Sigmoid colon (tissue), 7 donors: ENCODE measurements around the gene PIGQ. TPM values are rescaled to one million over a fixed set of nuclear protein-coding genes. Genes with fewer than 3 reads are reported as not detected.

ENCODE experiments used
- DNase-seq: peaks from one replicate; pipeline ENCODE4 v3.0.0-alpha.2; 2019
- H3K27ac ChIP-seq, 4 donors: fragments of 200-600 bp; sonication (generic); one replicate each; pipeline ENCODE4 v1.5.1; 2016 to 2019; ENCODE audit warnings: mild to moderate bottlenecking in 1 of 4
- H3K27me3 ChIP-seq, 3 donors: fragments of 200-600 bp; sonication (generic); one replicate each; pipeline ENCODE4 v1.5.1; 2019; ENCODE audit warnings: mild to moderate bottlenecking in 1 of 3
- H3K36me3 ChIP-seq, 4 donors: fragments of 200-600 bp; sonication (generic); one replicate each; pipeline ENCODE4 v1.5.1; 2016 to 2019
- H3K4me1 ChIP-seq, 4 donors: fragments of 200-600 bp; sonication (generic); one replicate each; pipeline ENCODE4 v1.5.1; 2017 to 2019
- H3K4me3 ChIP-seq, 4 donors: fragments of 200-600 bp; sonication (generic); one replicate each; pipeline ENCODE4 v1.5.1; 2017 to 2019; ENCODE audit warnings: mild to moderate bottlenecking in 2 of 4, moderate library complexity in 1 of 4
- H3K9me3 ChIP-seq, 4 donors: fragments of 200-600 bp in 3 of 4; sonication (generic) in 3 of 4; one replicate each; pipeline versions ENCODE4 v1.5.1 to v1.6.1; 2013 to 2019
- EP300 ChIP-seq, 4 donors: sonication (generic); formaldehyde crosslinking; IDR thresholded peaks; one replicate each; pipeline ENCODE4 v1.6.1; 2017; ENCODE audit warnings: antibody characterized with exemption in 4 of 4
- POLR2A ChIP-seq, 2 donors: fragments of 450-650 bp; IDR thresholded peaks; one replicate each; pipeline ENCODE4 v1.6.1; 2016; ENCODE audit warnings: antibody characterized with exemption in 2 of 2, mild to moderate bottlenecking in 2 of 2, moderate library complexity in 2 of 2
- POLR2AphosphoS5 ChIP-seq, 4 donors: sonication (generic); formaldehyde crosslinking; IDR thresholded peaks; one replicate each; pipeline ENCODE4 v1.6.1; 2017; ENCODE audit warnings: antibody characterized with exemption in 4 of 4
- WGBS, 2 donors: extraction: QIAGEN DNeasy Blood & Tissue Kit; methylation state at CpG; one replicate each; pipeline ENCODE4 v1.1.7; 2013; 5-methylcytosine and 5-hydroxymethylcytosine counted together
- intact Hi-C: fragments of 100-400 bp; cut with DNase I; formaldehyde crosslinking; loops from one replicate; pipeline ENCODE4 v1.15.1; 2023
- polyA plus RNA-seq, 3 donors: library from polyadenylated mRNA; stranded (reverse); fragments of 200-250 nt; gene quantifications; one replicate each; pipeline ENCODE4 v1.2.3, GENCODE V29; 2013
- total RNA-seq, 4 donors: library from RNA; depleted of rRNA; stranded (reverse); fragments of >200 nt; gene quantifications; one replicate each; pipeline ENCODE4 v1.1.0, GENCODE V29; 2016
- TF ChIP-seq, protein P1 (sequence below), 4 experiments: fragments of 450-650 bp in 3 of 4; fragments of 200-600 bp in 1 of 4; IDR thresholded peaks; one replicate each; pipeline ENCODE4 v1.5.1; 2016 to 2019; ENCODE audit warnings: antibody characterized with exemption in 4 of 4, mild to moderate bottlenecking in 3 of 4, moderate library complexity in 2 of 4
- donor health status: healthy with polysubstance abuse.
- donor health status: Bipolar disorder and iron deficiency.
- donor health status: healthy.

The PIGQ gene
- total and polyA plus RNA-seq, 7 donors: 11.1 to 47.4 (median 17.8) TPM

DNA sequence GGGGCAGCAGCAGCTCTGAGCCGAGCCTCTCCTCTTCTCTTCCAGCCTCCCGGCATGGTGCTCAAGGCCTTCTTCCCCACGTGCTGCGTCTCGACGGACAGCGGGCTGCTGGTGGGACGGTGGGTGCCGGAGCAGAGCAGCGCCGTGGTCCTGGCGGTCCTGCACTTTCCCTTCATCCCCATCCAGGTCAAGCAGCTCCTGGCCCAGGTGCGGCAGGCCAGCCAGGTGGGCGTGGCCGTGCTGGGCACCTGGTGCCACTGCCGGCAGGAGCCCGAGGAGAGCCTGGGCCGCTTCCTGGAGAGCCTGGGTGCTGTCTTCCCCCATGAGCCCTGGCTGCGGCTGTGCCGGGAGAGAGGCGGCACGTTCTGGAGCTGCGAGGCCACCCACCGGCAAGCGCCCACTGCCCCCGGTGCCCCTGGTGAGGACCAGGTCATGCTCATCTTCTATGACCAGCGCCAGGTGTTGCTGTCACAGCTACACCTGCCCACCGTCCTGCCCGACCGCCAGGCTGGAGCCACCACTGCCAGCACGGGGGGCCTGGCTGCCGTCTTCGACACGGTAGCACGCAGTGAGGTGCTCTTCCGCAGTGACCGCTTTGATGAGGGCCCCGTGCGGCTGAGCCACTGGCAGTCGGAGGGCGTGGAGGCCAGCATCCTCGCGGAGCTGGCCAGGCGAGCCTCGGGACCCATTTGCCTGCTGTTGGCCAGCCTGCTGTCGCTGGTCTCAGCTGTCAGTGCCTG lies 4.4 kb downstream of the PIGQ start:
- no peaks in the 10 kb centered on the region for H3K27me3 ChIP-seq
- H3K27ac ChIP-seq: no peak overlapping the region
- WGBS, 2 donors: 87 to 93% methylated on average over 46 of the region's 46 CpGs
- DNase-seq: no peak
- intact Hi-C loops: no loop called here
- TF ChIP-seq POLR2AphosphoS5 (IDR thresholded peaks at IDR 0.05): no peak
- TF ChIP-seq POLR2A (IDR thresholded peaks at IDR 0.05): no peak
- no peaks in the 10 kb centered on the region for H3K9me3 ChIP-seq
- peaks cover 0 to 19% (median 13%) of the 10 kb centered on the region in 4 donors for H3K4me1 ChIP-seq
- H3K4me3 ChIP-seq: no peak overlapping the region
- peaks cover 0 to 30% (median 8%) of the 10 kb centered on the region in 4 donors for H3K36me3 ChIP-seq

DNA sequence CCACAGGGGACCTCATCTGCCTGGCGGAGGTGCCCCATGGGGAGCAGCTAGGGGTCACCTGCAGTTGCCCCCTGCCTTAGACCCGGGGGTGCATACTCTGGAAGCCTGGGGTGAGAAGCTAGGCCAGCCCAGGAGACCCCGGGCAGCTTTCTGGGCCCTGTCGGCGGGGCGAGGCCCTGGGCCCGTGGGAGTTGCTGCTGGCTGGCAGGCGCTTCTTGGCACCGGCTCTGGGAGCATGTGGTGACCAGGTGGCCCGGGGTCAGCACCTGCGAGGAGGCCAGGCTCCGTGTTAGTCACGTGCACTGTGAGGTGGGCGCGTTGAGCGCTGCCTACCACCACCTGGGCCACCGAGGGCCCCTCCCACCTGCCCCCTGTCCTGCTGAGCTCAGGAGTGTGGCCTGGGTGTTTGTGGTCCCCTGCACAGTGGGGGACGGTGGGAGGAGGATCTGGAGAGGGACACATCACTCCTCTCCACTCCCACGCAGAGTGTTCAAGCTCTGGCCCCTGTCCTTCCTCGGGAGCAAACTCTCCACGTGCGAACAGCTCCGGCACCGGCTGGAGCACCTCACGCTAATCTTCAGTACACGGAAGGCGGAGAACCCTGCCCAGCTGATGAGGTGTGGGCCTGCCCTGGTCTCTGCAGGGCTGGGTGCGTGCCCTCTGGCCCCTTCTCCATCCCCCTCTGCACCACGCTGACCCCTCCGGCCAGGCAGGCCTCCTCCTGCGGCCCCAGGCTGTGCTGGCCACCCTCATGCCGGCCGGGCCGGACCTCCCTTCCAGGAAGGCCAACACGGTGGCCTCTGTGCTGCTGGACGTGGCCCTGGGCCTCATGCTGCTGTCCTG lies 5.8 kb downstream of the PIGQ start:
- no peak for DNase-seq
- no peak for TF ChIP-seq EP300 (IDR thresholded peaks at IDR 0.05)
- TF ChIP-seq, protein P1, sequence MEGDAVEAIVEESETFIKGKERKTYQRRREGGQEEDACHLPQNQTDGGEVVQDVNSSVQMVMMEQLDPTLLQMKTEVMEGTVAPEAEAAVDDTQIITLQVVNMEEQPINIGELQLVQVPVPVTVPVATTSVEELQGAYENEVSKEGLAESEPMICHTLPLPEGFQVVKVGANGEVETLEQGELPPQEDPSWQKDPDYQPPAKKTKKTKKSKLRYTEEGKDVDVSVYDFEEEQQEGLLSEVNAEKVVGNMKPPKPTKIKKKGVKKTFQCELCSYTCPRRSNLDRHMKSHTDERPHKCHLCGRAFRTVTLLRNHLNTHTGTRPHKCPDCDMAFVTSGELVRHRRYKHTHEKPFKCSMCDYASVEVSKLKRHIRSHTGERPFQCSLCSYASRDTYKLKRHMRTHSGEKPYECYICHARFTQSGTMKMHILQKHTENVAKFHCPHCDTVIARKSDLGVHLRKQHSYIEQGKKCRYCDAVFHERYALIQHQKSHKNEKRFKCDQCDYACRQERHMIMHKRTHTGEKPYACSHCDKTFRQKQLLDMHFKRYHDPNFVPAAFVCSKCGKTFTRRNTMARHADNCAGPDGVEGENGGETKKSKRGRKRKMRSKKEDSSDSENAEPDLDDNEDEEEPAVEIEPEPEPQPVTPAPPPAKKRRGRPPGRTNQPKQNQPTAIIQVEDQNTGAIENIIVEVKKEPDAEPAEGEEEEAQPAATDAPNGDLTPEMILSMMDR (IDR thresholded peaks at IDR 0.05): no peak
- TF ChIP-seq POLR2AphosphoS5 (IDR thresholded peaks at IDR 0.05): no peak
- TF ChIP-seq POLR2A (IDR thresholded peaks at IDR 0.05): no peak
- WGBS, 2 donors: 89 to 95% methylated on average over 36 of the region's 36 CpGs

DNA sequence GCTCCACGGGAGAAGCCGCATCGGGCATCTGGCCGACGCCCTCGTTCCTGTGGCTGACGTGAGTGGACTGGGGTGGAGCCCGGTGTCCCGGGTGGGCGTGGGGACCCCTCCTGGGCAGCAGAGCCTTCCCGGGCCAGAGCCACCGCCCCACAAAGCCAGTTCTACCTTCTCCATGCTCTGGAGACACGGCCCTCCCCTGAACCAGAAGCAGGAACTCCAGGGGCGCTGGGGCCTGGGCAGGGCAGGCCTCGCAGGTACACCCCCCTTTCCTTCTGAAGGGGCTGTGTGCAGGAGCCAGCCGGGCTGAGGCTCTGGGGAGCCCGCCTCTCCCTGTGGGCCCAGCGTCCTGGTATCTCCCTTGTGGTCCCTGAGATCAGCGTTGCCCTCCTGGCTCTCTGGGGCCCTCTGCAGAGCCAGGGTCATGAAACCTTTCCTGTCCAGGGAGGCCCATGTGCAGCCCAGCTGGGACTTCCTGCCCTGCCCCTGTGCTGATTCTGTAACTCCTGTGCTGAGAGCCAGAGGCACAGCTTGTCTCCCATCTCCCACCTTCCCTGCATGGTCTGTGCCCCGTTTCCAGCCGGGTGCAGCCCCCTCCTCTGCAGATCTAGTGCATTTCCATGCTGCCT lies 6.5 kb downstream of the PIGQ start:
- DNase-seq: no peak
- TF ChIP-seq, protein P1 (IDR thresholded peaks at IDR 0.05): no peak
- no peak for TF ChIP-seq EP300 (IDR thresholded peaks at IDR 0.05)
- TF ChIP-seq POLR2AphosphoS5 (IDR thresholded peaks at IDR 0.05): no peak
- TF ChIP-seq POLR2A (IDR thresholded peaks at IDR 0.05): no peak
- Histone ChIP-seq H3K9me3 (no peaks in the 10 kb centered on the region), H3K4me3 (no peak overlapping the region), H3K4me1 (peaks cover 0 to 8% (median 2%) of the 10 kb centered on the region in 4 donors), H3K27ac (no peak overlapping the region), H3K36me3 (peaks cover 0 to 34% (median 8%) of the 10 kb centered on the region in 4 donors), H3K27me3 (no peaks in the 10 kb centered on the region)
- intact Hi-C loops: no loop called here
- WGBS, 2 donors: 85 to 87% methylated on average over 21 of the region's 21 CpGs

More for the DNA sequence above, 5.8 kb downstream of the PIGQ start:
- no peak overlapping the region for H3K27ac ChIP-seq
- H3K9me3 ChIP-seq: no peaks in the 10 kb centered on the region
- intact Hi-C loops: no loop called here
- H3K4me3 ChIP-seq: no peak overlapping the region
- peaks cover 0 to 30% (median 8%) of the 10 kb centered on the region in 4 donors for H3K36me3 ChIP-seq
- no peaks in the 10 kb centered on the region for H3K27me3 ChIP-seq
- peaks cover 0 to 15% (median 6%) of the 10 kb centered on the region in 4 donors for H3K4me1 ChIP-seq

GRCh38 chr16:576823-577201 lies 7.0 kb downstream of the PIGQ start:
- Histone ChIP-seq H3K9me3 (no peaks in the 10 kb centered on the region), H3K4me3 (no peak overlapping the region), H3K27me3 (no peaks in the 10 kb centered on the region), H3K27ac (no peak overlapping the region), H3K4me1 (peaks cover 0 to 8% (median 2%) of the 10 kb centered on the region in 4 donors), H3K36me3 (peaks cover 0 to 34% (median 8%) of the 10 kb centered on the region in 4 donors)
- 49 to 72% methylated on average over 8 of the region's 8 CpGs for whole genome bisulfite sequencing, 2 donors
- intact Hi-C loops: no loop called here
- DNase-seq: no peak
- TF ChIP-seq POLR2A (IDR thresholded peaks at IDR 0.05): no peak
- no peak for TF ChIP-seq EP300 (IDR thresholded peaks at IDR 0.05)
- TF ChIP-seq, protein P1 (IDR thresholded peaks at IDR 0.05): no peak
- no peak for TF ChIP-seq POLR2AphosphoS5 (IDR thresholded peaks at IDR 0.05)

- TF ChIP-seq POLR2A (IDR thresholded peaks at IDR 0.05) (no peak), EP300 (IDR thresholded peaks at IDR 0.05) (no peak), POLR2AphosphoS5 (IDR thresholded peaks at IDR 0.05) (no peak)
- TF ChIP-seq, protein P1 (IDR thresholded peaks at IDR 0.05): no peak
- H3K4me3 ChIP-seq: no peak overlapping the region
- DNase-seq: no peak
- intact Hi-C loops: no loop called here
- no peak overlapping the region for H3K27ac ChIP-seq
- WGBS, 2 donors: 97% methylated on average over 13 of the region's 13 CpGs
- no peaks in the 10 kb centered on the region for H3K27me3 ChIP-seq
- peaks cover 0 to 8% (median 2%) of the 10 kb centered on the region in 4 donors for H3K4me1 ChIP-seq
- no peaks in the 10 kb centered on the region for H3K9me3 ChIP-seq
- peaks cover 0 to 34% (median 8%) of the 10 kb centered on the region in 4 donors for H3K36me3 ChIP-seq
These were observed 8.0 kb downstream of the PIGQ start for GRCh38 chr16:577796-578195.
